Midbrain (tissue), 1 donor: Measurements from ENCODE around the gene CNR2.
"Not testable (repeated sequence)": the region's sequence is repeated elsewhere in the genome, so short reads cannot be mapped to it uniquely, and the experiment has no call there.

ENCODE experiments used
- DNase-seq: peaks from one replicate; lab custom pipeline; 2025; lab: John Stamatoyannopoulos, UW

CNR2 gene

GRCh38 chr1:23885222-23885621 lies 27.9 kb downstream of the CNR2 start:
- DNase-seq: no peak

GRCh38 chr1:23882746-23883145 lies 30.4 kb downstream of the CNR2 start:
- DNase-seq: no peak

GRCh38 chr1:23879809-23880208 lies 33.4 kb downstream of the CNR2 start:
- DNase-seq: no peak

- no peak for DNase-seq
These were observed 34.5 kb downstream of the CNR2 start for GRCh38 chr1:23878668-23879067.

- DNase-seq: no peak
These were observed 37.8 kb downstream of the CNR2 start for GRCh38 chr1:23875382-23875781.

- no peak for DNase-seq
These were observed 40.7 kb downstream of the CNR2 start for GRCh38 chr1:23872421-23872820.

GRCh38 chr1:23869051-23869450 lies 44.1 kb downstream of the CNR2 start:
- DNase-seq: no peak

- no peak for DNase-seq
These were observed 44.6 kb downstream of the CNR2 start for GRCh38 chr1:23868557-23869016.

- DNase-seq: peak; percentile 96
These were observed 45.1 kb downstream of the CNR2 start, which contains the start of gene FUCA1 for GRCh38 chr1:23867895-23868556. TSS of gene FUCA1 (minus strand) at chr1:23868290. CDS start at chr1:23868286, 4 bp downstream.

- DNase-seq: no peak
These were observed 45.6 kb downstream of the CNR2 start for GRCh38 chr1:23867542-23867894.

GRCh38 chr1:23865543-23865930 lies 47.6 kb downstream of the CNR2 start:
- no peak for DNase-seq

- no peak for DNase-seq
These were observed 48.2 kb downstream of the CNR2 start for GRCh38 chr1:23864801-23865542.

GRCh38 chr1:23862640-23863039 lies 50.5 kb downstream of the CNR2 start:
- DNase-seq: no peak

- DNase-seq: no peak
These were observed 58.6 kb downstream of the CNR2 start for GRCh38 chr1:23854568-23854967.

GRCh38 chr1:23853124-23853523 lies 60.0 kb downstream of the CNR2 start:
- not testable (repeated sequence) for DNase-seq

GRCh38 chr1:23851406-23851805 lies 61.8 kb downstream of the CNR2 start:
- not testable (repeated sequence) for DNase-seq

- no peak for DNase-seq
These were observed 64.2 kb downstream of the CNR2 start for GRCh38 chr1:23848673-23849616.

- DNase-seq: not testable (repeated sequence)
These were observed 65.6 kb downstream of the CNR2 start for GRCh38 chr1:23847482-23848095.

- no peak for DNase-seq
These were observed 68.0 kb downstream of the CNR2 start for GRCh38 chr1:23845163-23845562.

- DNase-seq: no peak
These were observed 69.5 kb downstream of the CNR2 start for GRCh38 chr1:23843644-23844043.

GRCh38 chr1:23838401-23838866 lies 74.7 kb downstream of the CNR2 start:
- no peak for DNase-seq

GRCh38 chr1:23837908-23838307 lies 75.3 kb downstream of the CNR2 start:
- no peak for DNase-seq
